GOT3 (cell line): Measurements from ENCODE around the gene ZNHIT6.
"Not testable (repeated sequence)": the region's sequence is repeated elsewhere in the genome, so short reads cannot be mapped to it uniquely, and the experiment has no call there.

Source experiments
- DNase-seq: peaks from one replicate; lab custom pipeline; 2025; ENCODE audit warnings: mixed read lengths; lab: John Stamatoyannopoulos, UW

The ZNHIT6 gene

GRCh38 chr1:85665932-85666331, 42.3 kb downstream of the ZNHIT6 start:
- DNase-seq, result no peak

- DNase-seq, result no peak
These were observed 44.9 kb downstream of the ZNHIT6 start for GRCh38 chr1:85663382-85663781.

GRCh38 chr1:85661767-85662166, 46.5 kb downstream of the ZNHIT6 start:
- DNase-seq, result no peak

- DNase-seq, result no peak
These were observed 47.7 kb downstream of the ZNHIT6 start for GRCh38 chr1:85660541-85660940.

- no peak for DNase-seq
These were observed 49.1 kb downstream of the ZNHIT6 start for GRCh38 chr1:85659174-85659573.

- DNase-seq, result no peak
These were observed 51.3 kb downstream of the ZNHIT6 start for GRCh38 chr1:85656948-85657347.

- DNase-seq, result no peak
These were observed 52.0 kb downstream of the ZNHIT6 start for GRCh38 chr1:85656256-85656655.

GRCh38 chr1:85655315-85655714, 52.9 kb downstream of the ZNHIT6 start:
- DNase-seq, result no peak

GRCh38 chr1:85654066-85654782, 54.0 kb downstream of the ZNHIT6 start:
- DNase-seq, result no peak

- DNase-seq, result no peak
These were observed 55.9 kb downstream of the ZNHIT6 start for GRCh38 chr1:85652327-85652726.

- DNase-seq, result no peak
These were observed 57.6 kb downstream of the ZNHIT6 start for GRCh38 chr1:85650645-85651044.

- DNase-seq, result no peak
These were observed 58.6 kb downstream of the ZNHIT6 start for GRCh38 chr1:85649591-85649990.

- not testable (repeated sequence) for DNase-seq
These were observed 66.4 kb downstream of the ZNHIT6 start for GRCh38 chr1:85641598-85642556.

GRCh38 chr1:85639920-85640319, 68.3 kb downstream of the ZNHIT6 start:
- DNase-seq, result not testable (repeated sequence)

GRCh38 chr1:85638412-85638811, 69.8 kb downstream of the ZNHIT6 start:
- DNase-seq, result no peak

GRCh38 chr1:85630493-85630892, 77.7 kb downstream of the ZNHIT6 start:
- no peak for DNase-seq

- DNase-seq, result no peak
These were observed 78.7 kb downstream of the ZNHIT6 start for GRCh38 chr1:85629532-85629920.

- DNase-seq, result no peak
These were observed 79.3 kb downstream of the ZNHIT6 start for GRCh38 chr1:85628791-85629531.

- no peak for DNase-seq
These were observed 81.4 kb downstream of the ZNHIT6 start for GRCh38 chr1:85626818-85627217.

GRCh38 chr1:85624361-85624760, 83.9 kb downstream of the ZNHIT6 start:
- no peak for DNase-seq

GRCh38 chr1:85623061-85623471, 85.2 kb downstream of the ZNHIT6 start:
- no peak for DNase-seq

GRCh38 chr1:85621430-85621829, 86.8 kb downstream of the ZNHIT6 start:
- no peak for DNase-seq
